IMR-90 (cell line): ENCODE measurements around the gene NANS. TPM values are rescaled to one million over a fixed set of nuclear protein-coding genes. Genes with fewer than 3 reads are reported as not detected.

Experiments
- ATAC-seq: fragments of 200-7000 bp; cut with Tn5 transposase; 2 replicates; pipeline ENCODE4 v1.9.1; 2020; ENCODE audit warnings: low read depth, mild to moderate bottlenecking, moderate library complexity
- BruUV-seq: library from RNA; stranded (reverse); fragments of 400-500 nt; replicated peaks from 2 replicates; lab custom pipeline; 2021; lab: Mats Ljungman, UMichigan
- CTCF ChIA-PET: fragments of 300-600 bp; formaldehyde crosslinking; extraction: SDS; loops from one replicate; lab custom pipeline; 2021; ENCODE audit warnings: antibody characterized with exemption; lab: Yijun Ruan, JAX
- POLR2A ChIA-PET: fragments of 300-600 bp; sonication (Branson Sonifier 250); formaldehyde crosslinking; loops from one replicate; lab custom pipeline; 2022; ENCODE audit warnings: antibody characterized with exemption; ENCODE audit not compliant: unreplicated experiment; lab: Charles Lee
- DNase-seq: peaks from one replicate; pipeline ENCODE4 v3.0.0; 2013
- H2AFZ ChIP-seq: replicated peaks from 2 replicates; pipeline ENCODE3; 2013; ENCODE audit warnings: low read length, mild to moderate bottlenecking; ENCODE audit not compliant: poor library complexity
- H2AK5ac ChIP-seq: 2 replicates; pipeline ENCODE4 v1.6.1; 2013; ENCODE audit warnings: low read depth, low read length, inconsistent platforms
- H2AK9ac ChIP-seq: replicated peaks from 2 replicates; pipeline ENCODE3; 2013; ENCODE audit warnings: mild to moderate bottlenecking, low read depth, low read length, moderate library complexity; ENCODE audit not compliant: poor library complexity
- H2BK120ac ChIP-seq: 2 replicates; pipeline ENCODE4 v1.6.1; 2013; ENCODE audit warnings: low read depth, low read length, inconsistent platforms
- H2BK15ac ChIP-seq: 3 replicates; pipeline ENCODE4 v1.6.1; 2013; ENCODE audit warnings: low read depth, low read length, inconsistent platforms
- H2BK20ac ChIP-seq: 2 replicates; pipeline ENCODE4 v1.6.1; 2013; ENCODE audit warnings: low read depth, mild to moderate bottlenecking, inconsistent platforms, low read length, moderate library complexity
- H2BK5ac ChIP-seq: 2 replicates; pipeline ENCODE4 v1.6.1; 2013; ENCODE audit warnings: mild to moderate bottlenecking, low read depth, low read length, inconsistent platforms; ENCODE audit not compliant: poor library complexity, severe bottlenecking
- H3K14ac ChIP-seq: replicated peaks from 2 replicates; pipeline ENCODE4 v1.6.1; 2013; ENCODE audit warnings: low read depth, low read length, inconsistent platforms
- H3K18ac ChIP-seq: 2 replicates; pipeline ENCODE4 v1.6.1; 2013; ENCODE audit warnings: low read depth, low read length, control low read depth
- H3K23ac ChIP-seq: 2 replicates; pipeline ENCODE4 v1.6.1; 2013; ENCODE audit warnings: low read depth, low read length, inconsistent platforms
- H3K27ac ChIP-seq: 2 replicates; pipeline ENCODE4 v1.5.1; 2013; ENCODE audit warnings: mild to moderate bottlenecking, control low read depth, low read length; ENCODE audit not compliant: insufficient read depth
- H3K27me3 ChIP-seq: 2 replicates; pipeline ENCODE4 v1.6.1; 2013; ENCODE audit warnings: low read length; ENCODE audit not compliant: control insufficient read depth, insufficient read depth
- H3K36me3 ChIP-seq: 2 replicates; pipeline ENCODE4 v1.6.1; 2013; ENCODE audit warnings: low read length, mixed read lengths; ENCODE audit not compliant: control insufficient read depth, insufficient read depth
- H3K4ac ChIP-seq: 2 replicates; pipeline ENCODE4 v1.6.1; 2013; ENCODE audit warnings: low read depth, low read length, inconsistent platforms
- H3K4me1 ChIP-seq: 2 replicates; pipeline ENCODE4 v1.6.1; 2013; ENCODE audit warnings: low read length, mixed read lengths; ENCODE audit not compliant: control insufficient read depth, insufficient read depth
- H3K4me2 ChIP-seq: 2 replicates; pipeline ENCODE4 v1.6.1; 2013; ENCODE audit warnings: low read depth, mild to moderate bottlenecking, control low read depth, low read length, moderate library complexity
- H3K4me3 ChIP-seq: 2 replicates; pipeline ENCODE4 v1.5.1; 2013; ENCODE audit warnings: low read depth, mild to moderate bottlenecking, control low read depth, low read length, moderate library complexity; ENCODE audit not compliant: insufficient read depth
- H3K56ac ChIP-seq: 2 replicates; pipeline ENCODE4 v1.6.1; 2013; ENCODE audit warnings: low read length, inconsistent platforms; ENCODE audit not compliant: insufficient read depth; ENCODE audit errors: extremely low read depth
- H3K79me1 ChIP-seq, 2 experiments: 2 replicates each; pipeline ENCODE4 v1.6.1; 2013; ENCODE audit warnings: low read length in 2 of 2, inconsistent platforms in 1 of 2, low read depth in 1 of 2
- H3K9ac ChIP-seq: 2 replicates; pipeline ENCODE4 v1.6.1; 2013; ENCODE audit warnings: low read depth, low read length, control low read depth
- H3K9me1 ChIP-seq: 2 replicates; pipeline ENCODE4 v1.6.1; 2013; ENCODE audit warnings: low read length, inconsistent platforms; ENCODE audit not compliant: insufficient read depth
- H3K9me3 ChIP-seq: 2 replicates; pipeline ENCODE4 v1.6.1; 2013; ENCODE audit warnings: low read length; ENCODE audit not compliant: control insufficient read depth, insufficient read depth
- H4K20me1 ChIP-seq: 2 replicates; pipeline ENCODE4 v1.6.1; 2013; ENCODE audit warnings: low read length, inconsistent platforms; ENCODE audit not compliant: insufficient read depth
- H4K5ac ChIP-seq: 2 replicates; pipeline ENCODE4 v1.6.1; 2013; ENCODE audit warnings: mild to moderate bottlenecking, low read depth, low read length, control low read depth
- H4K8ac ChIP-seq, 2 experiments: 2 replicates each; pipeline ENCODE4 v1.6.1; 2013; ENCODE audit warnings: low read depth in 2 of 2, low read length in 2 of 2, control low read depth in 1 of 2, inconsistent platforms in 1 of 2
- H4K91ac ChIP-seq: 2 replicates; pipeline ENCODE4 v1.6.1; 2013; ENCODE audit warnings: low read depth, low read length, inconsistent platforms; ENCODE audit not compliant: insufficient read depth
- BHLHE40 ChIP-seq: fragments of 150-350 bp; IDR thresholded peaks from 2 replicates; pipeline ENCODE4 v1.6.1; 2016; ENCODE audit warnings: mild to moderate bottlenecking, low read depth, low read length
- CHD1 ChIP-seq: IDR thresholded peaks from 2 replicates; pipeline ENCODE4 v1.6.1; 2012; ENCODE audit warnings: low read depth, low read length, improper control_type of control experiment
- MAFK ChIP-seq: IDR thresholded peaks from 2 replicates; pipeline ENCODE4 v1.6.1; 2012; ENCODE audit warnings: low read depth, low read length, improper control_type of control experiment
- MXI1 ChIP-seq: IDR thresholded peaks from 2 replicates; pipeline ENCODE4 v1.6.1; 2012; ENCODE audit warnings: low read depth, mild to moderate bottlenecking, low read length, moderate library complexity, borderline replicate concordance
- RAD21 ChIP-seq: IDR thresholded peaks from 2 replicates; pipeline ENCODE4 v1.6.1; 2012; ENCODE audit warnings: low read length, improper control_type of control experiment
- RFX5 ChIP-seq: IDR thresholded peaks from 2 replicates; pipeline ENCODE4 v1.8.0; 2012; ENCODE audit warnings: low read depth, mild to moderate bottlenecking, low read length, moderate library complexity
- SMC3 ChIP-seq: fragments of 150-350 bp; IDR thresholded peaks from 2 replicates; pipeline ENCODE4 v1.6.1; 2016; ENCODE audit warnings: low read depth, mild to moderate bottlenecking, antibody characterized with exemption, low read length, moderate library complexity
- WGBS, 2 experiments: methylation state at CpG; one replicate each; pipeline versions ENCODE4 v1.1.5 to v1.1.7; 2013; ENCODE audit warnings: missing lambda C conversion rate in 2 of 2; ENCODE audit not compliant: insufficient read length in 1 of 2; ENCODE audit errors: extremely low coverage in 2 of 2; 5-methylcytosine and 5-hydroxymethylcytosine counted together
- dilution Hi-C: fragments of 300-500 bp; cut with HindIII; formaldehyde crosslinking; loops from one replicate; pipeline ENCODE4 v1.14.3; 2018; ENCODE audit warnings: low sequenced_read_pairs; ENCODE audit not compliant: unreplicated experiment
- in situ Hi-C: fragments of 300-500 bp; cut with MboI; formaldehyde crosslinking; loops from 3 replicates; pipeline ENCODE4 v1.14.3; 2019; ENCODE audit warnings: low sequenced_read_pairs, inconsistent platforms, mixed read lengths
- intact Hi-C: fragments of 100-400 bp; cut with micrococcal nuclease; formaldehyde crosslinking; loops from 2 replicates; pipeline ENCODE4 v1.10.0; 2022
- polyA plus RNA-seq, 3 experiments: library from polyadenylated mRNA; depleted of rRNA; stranded (reverse); fragments of >200 nt; gene quantifications; 2 replicates each; pipeline ENCODE4 v1.2.3, GENCODE V29; 2012; ENCODE audit warnings: low replicate concordance in 1 of 3
- total RNA-seq: library from RNA; depleted of rRNA; stranded (reverse); fragments of >200 nt; gene quantifications from 2 replicates; pipeline ENCODE4 v1.2.3, GENCODE V29; 2012
- TF ChIP-seq, protein P1 (sequence below): fragments of 150-350 bp; IDR thresholded peaks from 2 replicates; pipeline ENCODE4 v1.6.1; 2016; ENCODE audit warnings: low read depth, mild to moderate bottlenecking, low read length, moderate library complexity, borderline replicate concordance
- TF ChIP-seq, protein P2 (sequence below): conservative IDR thresholded peaks from 2 replicates; pipeline ENCODE4 v1.5.1; 2012; ENCODE audit warnings: mild to moderate bottlenecking, low read depth, low read length, improper control_type of control experiment

Gene NANS
- total and polyA plus RNA-seq, 2 of the 4 experiments (the other 2 are of a cell fraction): 210 to 306 TPM

DNA sequence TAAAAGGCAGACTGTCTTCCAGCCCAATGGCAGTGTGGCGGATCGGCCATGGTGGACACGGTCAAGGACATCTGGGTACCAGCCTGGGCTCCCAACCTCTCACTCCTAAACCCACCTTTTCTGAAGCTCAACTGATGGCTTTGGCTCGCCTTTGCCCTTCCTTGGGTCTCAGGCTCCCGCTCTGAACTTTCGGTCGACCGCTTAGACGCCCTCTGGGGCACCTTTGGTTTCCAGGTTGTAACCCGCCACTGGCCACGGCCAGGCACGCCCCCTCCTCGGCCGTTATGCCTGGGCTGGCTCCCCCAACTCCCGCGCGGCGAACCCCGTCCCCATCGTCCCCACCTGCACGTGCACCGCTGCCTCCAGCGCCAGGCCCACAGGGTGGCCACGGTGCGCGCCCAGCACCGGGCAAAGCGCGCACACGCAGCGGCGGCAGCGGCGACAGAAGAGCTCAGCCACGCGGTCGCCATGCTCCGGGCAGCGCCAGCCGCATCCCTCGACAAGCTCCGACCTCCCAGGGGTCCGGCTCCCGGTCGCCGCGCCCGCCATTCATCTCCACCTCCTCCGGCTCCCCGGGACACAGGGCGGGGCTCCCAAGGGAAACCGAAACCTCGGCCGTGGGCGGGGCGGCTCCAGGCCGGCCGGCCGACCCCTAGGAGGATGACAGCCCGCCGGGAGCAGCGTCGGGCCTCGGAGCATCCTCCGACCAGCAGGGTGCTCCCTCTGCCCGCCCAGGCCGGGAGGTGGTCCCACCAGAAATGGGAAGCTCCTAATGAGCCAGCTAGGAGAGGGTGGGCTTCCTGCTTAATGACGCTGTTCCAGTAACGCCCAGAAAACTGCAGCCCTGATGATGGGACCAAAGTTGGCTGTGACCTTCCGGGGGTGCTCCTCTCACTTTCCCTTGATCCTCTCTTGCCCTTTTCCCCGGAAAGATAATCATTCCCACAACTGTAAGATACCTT lies 62.4 kb downstream of the NANS start, which contains the start of gene TRIM14:
TRIM14 (minus strand) TSS at position 583 of the 962 bp plus-strand sequence; CDS start at position 549, 34 bp downstream.
- peak within 1 kb of the TSS; percentile 91 for H3K4me2 ChIP-seq
- H4K91ac ChIP-seq: peak within 1 kb of the TSS; percentile 62
- H4K20me1 ChIP-seq: no peaks in the 10 kb centered on the region
- ChIA-PET POLR2A (interaction anchor here (0.6 kb wide), 1 partner anchor 177 kb away, joined by 9 read pairs; no protein-coding TSS in a partner anchor), CTCF (interaction anchor here (0.7 to 1.0 kb wide), 2 partner anchors 138 to 141 kb away, joined by 3 to 5 read pairs; no protein-coding TSS in a partner anchor)
- BruUV-seq: no TSS peak
- peak within 1 kb of the TSS; percentile 71 for H3K14ac ChIP-seq
- H3K36me3 ChIP-seq: no peaks in the 10 kb centered on the region
- peaks cover 3% of the 10 kb centered on the region; the same call in 1 of the 2 replicates for H3K9me1 ChIP-seq
- peak within 1 kb of the TSS; percentile 75; the same call in 1 of the 2 replicates for H3K56ac ChIP-seq
- no peaks in the 10 kb centered on the region for H3K9me3 ChIP-seq
- no peak within 1 kb of the TSS for H2BK5ac ChIP-seq
- H4K5ac ChIP-seq: peak within 1 kb of the TSS; percentile 56; the same call in 1 of the 2 replicates
- H4K8ac ChIP-seq: peak within 1 kb of the TSS; percentile 68 to 94
- peak within 1 kb of the TSS; percentile 54 for H3K4ac ChIP-seq
- in situ Hi-C loops (no loop called here), intact Hi-C loops (loop anchor here (2.0 kb wide), 2 partner anchors 144 to 196 kb away; partner anchors contain the start of gene TRMO), dilution Hi-C loops (no loop called here)
- WGBS, 2 experiments: 10% methylated on average over 32 of the region's 71 CpGs; no CpG with 5 or more reads in 1 of the 2 experiments
- peak within 1 kb of the TSS; percentile 38 for H3K9ac ChIP-seq
- peak; percentile 55 for DNase-seq
- TF ChIP-seq BHLHE40: peak; percentile 75; the same call in 1 of the 2 replicates
- peak; percentile 78; the same call in 1 of the 2 replicates for TF ChIP-seq MXI1
- TF ChIP-seq RFX5: no peak
- TF ChIP-seq MAFK: no peak
- TF ChIP-seq SMC3: peak; percentile 25; the same call in 1 of the 2 replicates
- no peak for TF ChIP-seq CHD1
- TF ChIP-seq, protein P1, sequence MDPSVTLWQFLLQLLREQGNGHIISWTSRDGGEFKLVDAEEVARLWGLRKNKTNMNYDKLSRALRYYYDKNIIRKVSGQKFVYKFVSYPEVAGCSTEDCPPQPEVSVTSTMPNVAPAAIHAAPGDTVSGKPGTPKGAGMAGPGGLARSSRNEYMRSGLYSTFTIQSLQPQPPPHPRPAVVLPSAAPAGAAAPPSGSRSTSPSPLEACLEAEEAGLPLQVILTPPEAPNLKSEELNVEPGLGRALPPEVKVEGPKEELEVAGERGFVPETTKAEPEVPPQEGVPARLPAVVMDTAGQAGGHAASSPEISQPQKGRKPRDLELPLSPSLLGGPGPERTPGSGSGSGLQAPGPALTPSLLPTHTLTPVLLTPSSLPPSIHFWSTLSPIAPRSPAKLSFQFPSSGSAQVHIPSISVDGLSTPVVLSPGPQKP: no peak
- peak; percentile 39 for TF ChIP-seq RAD21
- TF ChIP-seq, protein P2, sequence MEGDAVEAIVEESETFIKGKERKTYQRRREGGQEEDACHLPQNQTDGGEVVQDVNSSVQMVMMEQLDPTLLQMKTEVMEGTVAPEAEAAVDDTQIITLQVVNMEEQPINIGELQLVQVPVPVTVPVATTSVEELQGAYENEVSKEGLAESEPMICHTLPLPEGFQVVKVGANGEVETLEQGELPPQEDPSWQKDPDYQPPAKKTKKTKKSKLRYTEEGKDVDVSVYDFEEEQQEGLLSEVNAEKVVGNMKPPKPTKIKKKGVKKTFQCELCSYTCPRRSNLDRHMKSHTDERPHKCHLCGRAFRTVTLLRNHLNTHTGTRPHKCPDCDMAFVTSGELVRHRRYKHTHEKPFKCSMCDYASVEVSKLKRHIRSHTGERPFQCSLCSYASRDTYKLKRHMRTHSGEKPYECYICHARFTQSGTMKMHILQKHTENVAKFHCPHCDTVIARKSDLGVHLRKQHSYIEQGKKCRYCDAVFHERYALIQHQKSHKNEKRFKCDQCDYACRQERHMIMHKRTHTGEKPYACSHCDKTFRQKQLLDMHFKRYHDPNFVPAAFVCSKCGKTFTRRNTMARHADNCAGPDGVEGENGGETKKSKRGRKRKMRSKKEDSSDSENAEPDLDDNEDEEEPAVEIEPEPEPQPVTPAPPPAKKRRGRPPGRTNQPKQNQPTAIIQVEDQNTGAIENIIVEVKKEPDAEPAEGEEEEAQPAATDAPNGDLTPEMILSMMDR: peak; percentile 46
- peak within 1 kb of the TSS; percentile 72 for H2BK120ac ChIP-seq
- no peaks in the 10 kb centered on the region for H3K4me1 ChIP-seq
- peak within 1 kb of the TSS; percentile 10 for H3K27ac ChIP-seq
- peaks cover 5 to 15% of the 10 kb centered on the region in 2 experiments; a peak in 2 of 4 replicates for H3K79me1 ChIP-seq
- H2AFZ ChIP-seq: peak within 1 kb of the TSS; percentile 97
- H3K23ac ChIP-seq: peak within 1 kb of the TSS; percentile 76
- H3K4me3 ChIP-seq: peak within 1 kb of the TSS; percentile 70
- peak within 1 kb of the TSS; percentile 91 for H2AK9ac ChIP-seq
- no peaks in the 10 kb centered on the region for H3K27me3 ChIP-seq
- H2BK20ac ChIP-seq: 0 out of 2 replicates have a peak within 1 kb of the TSS, but pooled peaks have one; percentile 20
- ATAC-seq: peak; percentile 98
- peak within 1 kb of the TSS; percentile 5; the same call in 1 of the 3 replicates for H2BK15ac ChIP-seq
- H3K18ac ChIP-seq: peak within 1 kb of the TSS; percentile 16; the same call in 1 of the 2 replicates
- H2AK5ac ChIP-seq: peak within 1 kb of the TSS; percentile 45; the same call in 1 of the 2 replicates
